PC-9 (cell line): ENCODE measurements around the gene LRG1.

Experiments
- EZH2 ChIP-seq: fragments of 200-600 bp; sonication (generic); IDR thresholded peaks from 2 replicates; pipeline ENCODE4 v1.8.0; 2017; ENCODE audit warnings: antibody characterized with exemption, low read depth
- TF ChIP-seq, protein P1 (sequence below): fragments of 200-600 bp; sonication (generic); conservative IDR thresholded peaks from 2 replicates; pipeline ENCODE4 v1.6.1; 2017; ENCODE audit warnings: mixed run types, antibody characterized with exemption, mild to moderate bottlenecking, moderate library complexity

DNA sequence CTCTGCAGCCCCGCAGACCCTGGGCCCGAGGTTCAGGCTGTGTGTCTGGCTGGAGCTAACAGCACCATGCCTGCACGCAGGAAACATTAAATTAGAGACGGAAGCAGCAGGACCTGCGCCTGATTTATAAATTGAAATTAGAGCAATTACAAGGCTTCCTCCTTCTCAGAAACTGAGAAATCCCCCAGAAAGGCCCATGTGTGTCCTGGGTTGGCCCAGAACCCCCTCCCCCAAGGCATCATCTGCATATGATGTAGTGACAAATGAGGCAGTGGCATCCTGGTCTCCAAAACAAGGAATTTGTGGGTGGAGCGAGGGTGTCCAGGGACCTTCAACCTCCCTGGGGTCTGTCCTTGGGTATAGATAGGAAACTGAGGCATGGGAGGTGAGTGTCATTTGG lies 46.9 kb upstream of the LRG1 start:
- TF ChIP-seq, protein P1, sequence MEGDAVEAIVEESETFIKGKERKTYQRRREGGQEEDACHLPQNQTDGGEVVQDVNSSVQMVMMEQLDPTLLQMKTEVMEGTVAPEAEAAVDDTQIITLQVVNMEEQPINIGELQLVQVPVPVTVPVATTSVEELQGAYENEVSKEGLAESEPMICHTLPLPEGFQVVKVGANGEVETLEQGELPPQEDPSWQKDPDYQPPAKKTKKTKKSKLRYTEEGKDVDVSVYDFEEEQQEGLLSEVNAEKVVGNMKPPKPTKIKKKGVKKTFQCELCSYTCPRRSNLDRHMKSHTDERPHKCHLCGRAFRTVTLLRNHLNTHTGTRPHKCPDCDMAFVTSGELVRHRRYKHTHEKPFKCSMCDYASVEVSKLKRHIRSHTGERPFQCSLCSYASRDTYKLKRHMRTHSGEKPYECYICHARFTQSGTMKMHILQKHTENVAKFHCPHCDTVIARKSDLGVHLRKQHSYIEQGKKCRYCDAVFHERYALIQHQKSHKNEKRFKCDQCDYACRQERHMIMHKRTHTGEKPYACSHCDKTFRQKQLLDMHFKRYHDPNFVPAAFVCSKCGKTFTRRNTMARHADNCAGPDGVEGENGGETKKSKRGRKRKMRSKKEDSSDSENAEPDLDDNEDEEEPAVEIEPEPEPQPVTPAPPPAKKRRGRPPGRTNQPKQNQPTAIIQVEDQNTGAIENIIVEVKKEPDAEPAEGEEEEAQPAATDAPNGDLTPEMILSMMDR = no peak
- TF ChIP-seq EZH2 = no peak
